C4-2B (cell line): Measurements from ENCODE around the gene MND1.

ENCODE experiments used
- H3K27ac ChIP-seq: fragments of 450-650 bp; 2 replicates; pipeline ENCODE4 v1.5.1; 2017
- CTCF ChIP-seq: fragments of 450-650 bp; conservative IDR thresholded peaks from 2 replicates; pipeline ENCODE4 v1.5.1; 2017; ENCODE audit warnings: mild to moderate bottlenecking
- ZFX ChIP-seq: fragments of 450-650 bp; IDR thresholded peaks from 2 replicates; pipeline ENCODE4 v1.6.1; 2017

The MND1 gene

GRCh38 chr4:153322791-153323190, 21.7 kb upstream of the MND1 start:
- TF ChIP-seq ZFX (no peak), CTCF (no peak)

GRCh38 chr4:153324046-153324445, 20.4 kb upstream of the MND1 start:
- TF ChIP-seq CTCF, result no peak
- TF ChIP-seq ZFX, result no peak
- H3K27ac ChIP-seq, result no peak overlapping the region

More at GRCh38 chr4:153322791-153323190, 21.7 kb upstream of the MND1 start:
- H3K27ac ChIP-seq, result no peak overlapping the region

- TF ChIP-seq CTCF, result no peak
- TF ChIP-seq ZFX, result no peak
These were observed 18.9 kb upstream of the MND1 start for GRCh38 chr4:153325558-153325957.

GRCh38 chr4:153326513-153326912, 18.0 kb upstream of the MND1 start:
- no peak overlapping the region for H3K27ac ChIP-seq
- TF ChIP-seq CTCF (no peak), ZFX (no peak)

More at GRCh38 chr4:153325558-153325957, 18.9 kb upstream of the MND1 start:
- no peak overlapping the region for H3K27ac ChIP-seq

GRCh38 chr4:153327247-153327646, 17.2 kb upstream of the MND1 start:
- TF ChIP-seq ZFX (no peak), CTCF (no peak)
- no peak overlapping the region for H3K27ac ChIP-seq

GRCh38 chr4:153332936-153333335, 11.6 kb upstream of the MND1 start:
- H3K27ac ChIP-seq, result no peak overlapping the region

GRCh38 chr4:153333874-153334273, 10.6 kb upstream of the MND1 start:
- no peak for TF ChIP-seq CTCF
- TF ChIP-seq ZFX, result no peak
- H3K27ac ChIP-seq, result no peak overlapping the region

More at GRCh38 chr4:153332936-153333335, 11.6 kb upstream of the MND1 start:
- no peak for TF ChIP-seq ZFX
- TF ChIP-seq CTCF, result no peak
